OCI-LY1 (cell line): ENCODE data around the gene SMIM33.

Experiments used
- H2AFZ ChIP-seq: fragments of 200-600 bp; sonication (generic), shearing (Covaris generic); 2 replicates; pipeline ENCODE4 v1.6.0; 2014; ENCODE audit warnings: antibody characterized with exemption, mild to moderate bottlenecking, low read length
- H3F3A ChIP-seq: fragments of 200-600 bp; sonication (generic), shearing (Covaris generic); 2 replicates; pipeline ENCODE4 v1.6.0; 2014; ENCODE audit warnings: mild to moderate bottlenecking, antibody characterized with exemption, low read length, moderate library complexity; ENCODE audit not compliant: insufficient read depth
- H3K27ac ChIP-seq: fragments of 200-600 bp; sonication (generic); 2 replicates; pipeline ENCODE4 v1.5.1; 2014; ENCODE audit warnings: low read length, mixed run types, mild to moderate bottlenecking, low read depth; ENCODE audit not compliant: poor library complexity, severe bottlenecking
- H3K27me3 ChIP-seq: fragments of 200-600 bp; sonication (generic); 2 replicates; pipeline ENCODE4 v1.6.0; 2014; ENCODE audit warnings: antibody characterized with exemption, mild to moderate bottlenecking, low read length, moderate library complexity; ENCODE audit not compliant: insufficient read depth
- H3K36me3 ChIP-seq: fragments of 200-600 bp; sonication (generic); 2 replicates; pipeline ENCODE4 v1.6.1; 2014; ENCODE audit warnings: mild to moderate bottlenecking, antibody characterized with exemption, low read length, moderate library complexity, mixed read lengths; ENCODE audit not compliant: insufficient read depth
- H3K4me1 ChIP-seq: fragments of 200-600 bp; sonication (generic); 2 replicates; pipeline ENCODE4 v1.5.1; 2014; ENCODE audit warnings: mild to moderate bottlenecking, low read length, moderate library complexity; ENCODE audit not compliant: insufficient read depth, severe bottlenecking
- H3K4me2 ChIP-seq: fragments of 200-600 bp; sonication (generic), shearing (Covaris generic); 2 replicates; pipeline ENCODE4 v1.6.1; 2014; ENCODE audit warnings: low read length
- H3K4me3 ChIP-seq: fragments of 200-600 bp; sonication (generic); 2 replicates; pipeline ENCODE4 v1.5.1; 2014; ENCODE audit warnings: low read length, low read depth, mild to moderate bottlenecking, mixed read lengths; ENCODE audit not compliant: poor library complexity, severe bottlenecking
- H3K79me2 ChIP-seq: fragments of 200-600 bp; shearing (Covaris generic); 2 replicates; pipeline ENCODE4 v1.6.1; 2016; ENCODE audit warnings: mixed run types, low read length, mixed read lengths; ENCODE audit not compliant: insufficient read depth
- H3K9ac ChIP-seq: fragments of 200-600 bp; sonication (generic), shearing (Covaris generic); 2 replicates; pipeline ENCODE4 v1.6.1; 2014; ENCODE audit warnings: mild to moderate bottlenecking, low read length, mixed read lengths
- H3K9me2 ChIP-seq: fragments of 200-600 bp; sonication (generic), shearing (Covaris generic); 2 replicates; pipeline ENCODE4 v1.6.1; 2014; ENCODE audit warnings: low read depth, mild to moderate bottlenecking, low read length, mixed read lengths
- H3K9me3 ChIP-seq: fragments of 200-600 bp; shearing (Covaris generic); 2 replicates; pipeline ENCODE4 v1.6.1; 2014; ENCODE audit warnings: low read length, mixed read lengths
- H4K20me1 ChIP-seq: fragments of 200-600 bp; sonication (generic), shearing (Covaris generic); 2 replicates; pipeline ENCODE4 v1.6.0; 2016; ENCODE audit warnings: mild to moderate bottlenecking, low read length; ENCODE audit not compliant: insufficient read depth
- EZH2 ChIP-seq: fragments of 200-600 bp; sonication (generic), shearing (Covaris generic); IDR thresholded peaks from 2 replicates; pipeline ENCODE4 v1.8.0; 2017; ENCODE audit warnings: borderline replicate concordance, mixed run types, mild to moderate bottlenecking, antibody characterized with exemption, low read length, moderate library complexity, mixed read lengths
- TF ChIP-seq, protein P1 (sequence below): fragments of 200-600 bp; sonication (generic), shearing (Covaris generic); IDR thresholded peaks from 2 replicates; pipeline ENCODE4 v1.5.1; 2017; ENCODE audit warnings: mild to moderate bottlenecking, antibody characterized with exemption, low read length, moderate library complexity, mixed read lengths

Gene SMIM33

DNA sequence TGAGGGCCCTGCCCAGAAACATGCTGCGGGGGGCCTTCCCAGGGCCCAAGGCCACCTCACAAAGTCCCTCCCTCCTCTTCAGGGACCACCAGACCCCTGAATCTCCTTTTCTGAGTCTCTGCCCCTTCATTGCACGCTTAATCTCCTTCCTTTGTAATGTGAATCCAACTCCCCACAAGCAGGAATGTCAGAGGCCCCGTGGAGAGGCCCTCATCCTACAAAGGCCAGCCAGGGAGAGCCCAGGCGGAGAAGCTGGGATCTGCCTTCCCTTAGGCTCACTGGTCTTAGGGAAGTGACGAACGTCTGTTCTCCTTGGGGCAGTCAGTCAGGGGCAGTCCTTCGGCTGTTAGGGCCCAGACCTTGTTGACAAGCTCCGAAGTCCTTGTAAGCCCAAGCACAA, 2.3 kb downstream of the SMIM33 start:
- Histone ChIP-seq H2AFZ (no peak overlapping the region), H3K9ac (no peak overlapping the region), H3K79me2 (no peaks in the 10 kb centered on the region), H3K4me1 (peaks cover 4% of the 10 kb centered on the region), H3K4me2 (no peak overlapping the region), H3K9me3 (no peaks in the 10 kb centered on the region), H3K27ac (no peak overlapping the region), H3K36me3 (no peaks in the 10 kb centered on the region), H4K20me1 (no peaks in the 10 kb centered on the region), H3F3A (no peaks in the 10 kb centered on the region), H3K4me3 (no peak overlapping the region), H3K27me3 (peaks cover 22% of the 10 kb centered on the region; the same call in 1 of the 2 replicates), H3K9me2 (no peaks in the 10 kb centered on the region)
- TF ChIP-seq EZH2 = no peak
- TF ChIP-seq, protein P1, sequence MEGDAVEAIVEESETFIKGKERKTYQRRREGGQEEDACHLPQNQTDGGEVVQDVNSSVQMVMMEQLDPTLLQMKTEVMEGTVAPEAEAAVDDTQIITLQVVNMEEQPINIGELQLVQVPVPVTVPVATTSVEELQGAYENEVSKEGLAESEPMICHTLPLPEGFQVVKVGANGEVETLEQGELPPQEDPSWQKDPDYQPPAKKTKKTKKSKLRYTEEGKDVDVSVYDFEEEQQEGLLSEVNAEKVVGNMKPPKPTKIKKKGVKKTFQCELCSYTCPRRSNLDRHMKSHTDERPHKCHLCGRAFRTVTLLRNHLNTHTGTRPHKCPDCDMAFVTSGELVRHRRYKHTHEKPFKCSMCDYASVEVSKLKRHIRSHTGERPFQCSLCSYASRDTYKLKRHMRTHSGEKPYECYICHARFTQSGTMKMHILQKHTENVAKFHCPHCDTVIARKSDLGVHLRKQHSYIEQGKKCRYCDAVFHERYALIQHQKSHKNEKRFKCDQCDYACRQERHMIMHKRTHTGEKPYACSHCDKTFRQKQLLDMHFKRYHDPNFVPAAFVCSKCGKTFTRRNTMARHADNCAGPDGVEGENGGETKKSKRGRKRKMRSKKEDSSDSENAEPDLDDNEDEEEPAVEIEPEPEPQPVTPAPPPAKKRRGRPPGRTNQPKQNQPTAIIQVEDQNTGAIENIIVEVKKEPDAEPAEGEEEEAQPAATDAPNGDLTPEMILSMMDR = no peak

DNA sequence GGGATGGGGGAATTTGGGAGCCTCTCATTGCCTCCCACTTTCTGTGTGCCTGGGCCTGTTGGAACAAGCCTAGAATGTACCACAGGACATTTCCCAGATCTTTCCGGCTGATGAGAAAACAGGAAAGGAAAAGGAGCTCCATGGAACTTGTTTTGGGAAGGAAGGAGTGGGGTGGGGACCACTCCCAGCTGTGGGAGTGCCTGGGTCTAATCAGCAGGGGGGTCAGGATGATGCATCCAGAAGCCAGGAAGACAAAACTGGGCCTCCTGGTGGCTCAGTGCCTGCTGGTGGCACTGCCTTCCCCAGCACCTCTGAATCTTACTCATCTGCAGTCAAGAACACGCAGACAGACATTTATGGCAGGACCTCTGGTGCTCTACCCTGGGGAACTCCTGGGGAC, 2.8 kb downstream of the SMIM33 start:
- H3F3A ChIP-seq = no peaks in the 10 kb centered on the region
- H3K36me3 ChIP-seq = no peaks in the 10 kb centered on the region
- no peak overlapping the region for H2AFZ ChIP-seq
- H3K27ac ChIP-seq = no peak overlapping the region
- H3K79me2 ChIP-seq = no peaks in the 10 kb centered on the region
- H3K9me3 ChIP-seq = no peaks in the 10 kb centered on the region
- no peak overlapping the region for H3K4me3 ChIP-seq
- no peaks in the 10 kb centered on the region for H3K9me2 ChIP-seq
- no peak overlapping the region for H3K4me2 ChIP-seq
- no peaks in the 10 kb centered on the region for H4K20me1 ChIP-seq
- H3K4me1 ChIP-seq = peaks cover 4% of the 10 kb centered on the region
- H3K9ac ChIP-seq = no peak overlapping the region
- TF ChIP-seq, protein P1 = no peak
- TF ChIP-seq EZH2 = no peak
- H3K27me3 ChIP-seq = peaks cover 22% of the 10 kb centered on the region; the same call in 1 of the 2 replicates

DNA sequence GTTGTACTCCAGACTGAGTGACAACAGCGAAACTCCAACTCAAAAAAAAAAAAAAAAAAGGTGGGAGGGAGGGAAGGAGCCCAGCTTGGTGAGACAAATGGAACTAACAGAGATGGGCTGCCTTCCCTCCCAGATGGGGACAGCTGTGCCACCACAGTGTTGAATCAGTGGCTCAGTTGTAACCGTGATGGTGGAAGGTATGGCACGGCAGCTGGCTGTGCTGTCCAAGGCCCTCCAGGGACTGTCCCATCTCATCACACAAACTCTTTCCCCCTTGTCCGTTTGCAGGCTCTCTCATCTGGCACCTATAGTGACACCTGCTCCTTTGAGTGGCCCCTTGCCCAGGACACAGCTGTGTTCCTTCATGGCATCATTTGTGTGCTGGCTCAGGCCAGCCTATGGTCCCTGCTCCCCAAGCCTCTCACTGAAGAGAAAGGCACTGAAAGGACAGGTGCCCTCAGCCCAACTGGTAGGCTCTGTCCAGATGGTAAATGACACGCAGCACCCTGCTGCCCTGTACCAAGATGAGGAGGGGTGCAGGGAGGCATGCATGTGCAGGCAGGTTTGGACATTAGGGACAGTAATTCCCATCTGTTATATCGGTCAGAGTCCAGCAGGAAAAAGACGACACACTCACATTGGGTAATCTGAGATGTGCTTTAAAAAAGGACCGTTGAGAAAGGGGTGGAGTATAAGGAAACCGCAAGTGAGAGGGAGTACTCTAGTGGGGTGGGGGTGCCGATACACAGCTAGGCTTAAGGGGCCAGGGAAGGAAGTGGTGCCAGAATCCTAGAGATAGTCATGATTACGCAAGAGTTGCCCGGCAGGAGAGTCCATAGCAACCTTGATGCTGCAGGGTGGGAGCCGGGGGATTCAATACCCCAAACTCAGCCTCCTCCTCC, 4.3 kb downstream of the SMIM33 start:
- H3F3A ChIP-seq = no peaks in the 10 kb centered on the region
- no peaks in the 10 kb centered on the region for H3K9me3 ChIP-seq
- no peak overlapping the region for H3K4me2 ChIP-seq
- H2AFZ ChIP-seq = no peak overlapping the region
- no peaks in the 10 kb centered on the region for H4K20me1 ChIP-seq
- no peak overlapping the region for H3K4me3 ChIP-seq
- TF ChIP-seq EZH2 = no peak
- TF ChIP-seq, protein P1 = no peak
- H3K27ac ChIP-seq = no peak overlapping the region
- H3K9ac ChIP-seq = no peak overlapping the region
- H3K9me2 ChIP-seq = no peaks in the 10 kb centered on the region
- no peaks in the 10 kb centered on the region for H3K36me3 ChIP-seq
- H3K27me3 ChIP-seq = peaks cover 22% of the 10 kb centered on the region; the same call in 1 of the 2 replicates
- no peaks in the 10 kb centered on the region for H3K79me2 ChIP-seq
- peaks cover 4% of the 10 kb centered on the region for H3K4me1 ChIP-seq
